Heart left ventricle (tissue), 16 donors: ENCODE data around the gene PGD. TPM values are rescaled to one million over a fixed set of nuclear protein-coding genes. Genes with fewer than 3 reads are reported as not detected.
"Not testable (repeated sequence)": the region's sequence is repeated elsewhere in the genome, so short reads cannot be mapped to it uniquely, and the experiment has no call there.

Experiments used
- ATAC-seq, 4 donors: fragments of 200-7000 bp; cut with Tn5 transposase; one replicate each; pipeline ENCODE4 v1.9.1; 2020 to 2022; ENCODE audit warnings: moderate library complexity in 4 of 4, mild to moderate bottlenecking in 3 of 4, moderate number of reproducible peaks in 1 of 4
- DNase-seq, 5 donors: peaks; one replicate each; pipeline ENCODE4 v3.0.0-alpha.2; 2020
- H3K27ac ChIP-seq, 12 donors: fragments of 200-600 bp; sonication (generic) in 4 of 12; one replicate each; pipeline versions ENCODE4 v1.5.0 to v1.8.0; 2016 to 2022; ENCODE audit warnings: mild to moderate bottlenecking in 2 of 12
- H3K27me3 ChIP-seq, 9 donors: fragments of 200-600 bp; sonication (generic) in 2 of 9; one replicate each; pipeline versions ENCODE4 v1.5.1 to v1.8.0; 2016 to 2022; ENCODE audit warnings: mild to moderate bottlenecking in 3 of 9
- H3K36me3 ChIP-seq, 9 donors: fragments of 200-600 bp; sonication (generic) in 2 of 9; one replicate each; pipeline versions ENCODE4 v1.5.0 to v1.8.0; 2018 to 2022; ENCODE audit warnings: mild to moderate bottlenecking in 2 of 9
- H3K4me1 ChIP-seq, 12 donors: fragments of 200-600 bp; sonication (generic) in 4 of 12; one replicate each; pipeline versions ENCODE4 v1.5.0 to v1.8.0; 2016 to 2022; ENCODE audit warnings: mild to moderate bottlenecking in 3 of 12
- H3K4me3 ChIP-seq, 12 donors: fragments of 200-600 bp; sonication (generic) in 4 of 12; one replicate each; pipeline versions ENCODE4 v1.5.0 to v1.8.0; 2017 to 2022; ENCODE audit warnings: mild to moderate bottlenecking in 9 of 12, moderate library complexity in 4 of 12
- H3K9me3 ChIP-seq, 12 donors: fragments of 200-600 bp; sonication (generic) in 4 of 12; one replicate each; pipeline versions ENCODE4 v1.5.0 to v1.8.0; 2016 to 2022; ENCODE audit warnings: mild to moderate bottlenecking in 1 of 12
- POLR2A ChIP-seq, 2 donors: fragments of 450-650 bp; IDR thresholded peaks; one replicate each; pipeline ENCODE4 v1.6.1; 2017; ENCODE audit warnings: antibody characterized with exemption in 2 of 2, mild to moderate bottlenecking in 2 of 2, moderate library complexity in 2 of 2
- WGBS, 4 donors: extraction: QIAGEN DNeasy Blood & Tissue Kit in 2 of 4; methylation state at CpG; one replicate each; pipeline versions ENCODE4 v1.1.5 to v1.1.7; 2013 to 2018; 5-methylcytosine and 5-hydroxymethylcytosine counted together
- intact Hi-C, 10 donors: fragments of 100-400 bp; cut with DNase I; formaldehyde crosslinking; loops; one replicate each; pipeline versions ENCODE4 v1.11.1 to v1.14.2; 2022
- polyA plus RNA-seq, 2 donors: library from polyadenylated mRNA; stranded (reverse); fragments of 200-250 nt; gene quantifications; one replicate each; pipeline ENCODE4 v1.2.3, GENCODE V29; 2013
- total RNA-seq, 9 donors: library from RNA; depleted of rRNA in 2 of 9; stranded (reverse); fragments of >200 nt in 2 of 9; fragmentation: NEBNext Ultra II Directional in 3 of 9; extraction: Animal tissue kit (Norgen Biotek cat#: 25700) in 3 of 9; gene quantifications; one replicate each; pipeline versions ENCODE4 v1.1.0 to v1.2.4, GENCODE V29; 2016 to 2023
- TF ChIP-seq, protein P1 (sequence below), 12 donors: fragments of 200-600 bp; sonication (generic) in 4 of 12; IDR thresholded peaks; one replicate each; pipeline versions ENCODE4 v1.5.0 to v1.8.0; 2018 to 2022; ENCODE audit warnings: antibody characterized with exemption in 12 of 12, mild to moderate bottlenecking in 5 of 12
- donor health status: ischemic (EF 13 %, LVEDD 7.1; RV severe dilation, severe dysfunction).
- donor health status: healthy with polysubstance abuse.
- donor health status: DM: no; HTN: yes; CAD: no.
- donor health status: DM: no; HTN: no; CAD: no.
- donor health status: ischemic (EF 25% LVEDD 6.9; RV normal size, moderate dysfunction).
- donor health status: ischemic (EF 25% LVEDD 5.7; RV mildly dilated, moderate dysfunction).
- donor health status: healthy.
- donor health status: DM: yes; HTN: yes; CAD: no.
- donor health status: ischemic (EF 35%, LVEDD 5.7; RV mildly dilated, moderate dysfunction).
- donor health status: nonischemic (EF 11% LVEDD 7.7; RV severe dilation, severe dysfunction).
- donor health status: DM: yes; HTN: yes; CAD: no.
- donor health status: PGD.
- donor health status: ischemic (EF 29% LVEDD 5.4; RV normal size, mild dysfunction).
- donor health status: nonischemic (EF 23%, LVEDD 6.1; RV moderate dilation, normal function).

Gene PGD
- total and polyA plus RNA-seq, 11 donors = 13.3 to 95.2 (median 30.9) TPM

GRCh38 chr1:10424034-10424433 lies 25.2 kb downstream of the PGD start:
- DNase-seq = peak in 2 of 5 donors; percentile 44 to 56
- Histone ChIP-seq H3K4me3 (no peak overlapping the region), H3K9me3 (no peaks in the 10 kb centered on the region), H3K4me1 (peaks cover 0 to 6% (median 0%) of the 10 kb centered on the region in 12 donors), H3K27ac (no peak overlapping the region), H3K36me3 (peaks cover 0 to 27% (median 22%) of the 10 kb centered on the region in 9 donors), H3K27me3 (no peaks in the 10 kb centered on the region)
- WGBS, 4 donors = 46 to 70% (median 62%) methylated on average over 4 to 9 of the region's 9 CpGs
- TF ChIP-seq, protein P1, sequence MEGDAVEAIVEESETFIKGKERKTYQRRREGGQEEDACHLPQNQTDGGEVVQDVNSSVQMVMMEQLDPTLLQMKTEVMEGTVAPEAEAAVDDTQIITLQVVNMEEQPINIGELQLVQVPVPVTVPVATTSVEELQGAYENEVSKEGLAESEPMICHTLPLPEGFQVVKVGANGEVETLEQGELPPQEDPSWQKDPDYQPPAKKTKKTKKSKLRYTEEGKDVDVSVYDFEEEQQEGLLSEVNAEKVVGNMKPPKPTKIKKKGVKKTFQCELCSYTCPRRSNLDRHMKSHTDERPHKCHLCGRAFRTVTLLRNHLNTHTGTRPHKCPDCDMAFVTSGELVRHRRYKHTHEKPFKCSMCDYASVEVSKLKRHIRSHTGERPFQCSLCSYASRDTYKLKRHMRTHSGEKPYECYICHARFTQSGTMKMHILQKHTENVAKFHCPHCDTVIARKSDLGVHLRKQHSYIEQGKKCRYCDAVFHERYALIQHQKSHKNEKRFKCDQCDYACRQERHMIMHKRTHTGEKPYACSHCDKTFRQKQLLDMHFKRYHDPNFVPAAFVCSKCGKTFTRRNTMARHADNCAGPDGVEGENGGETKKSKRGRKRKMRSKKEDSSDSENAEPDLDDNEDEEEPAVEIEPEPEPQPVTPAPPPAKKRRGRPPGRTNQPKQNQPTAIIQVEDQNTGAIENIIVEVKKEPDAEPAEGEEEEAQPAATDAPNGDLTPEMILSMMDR (IDR thresholded peaks at IDR 0.05) = no peak
- no peak for TF ChIP-seq POLR2A (IDR thresholded peaks at IDR 0.05)
- ATAC-seq = peak in 3 of 4 donors; percentile 33 to 48 (median 41)
- intact Hi-C loops = loop anchor here in 2 of 10 donors (10.0 kb wide), 2 partner anchors 479 to 799 kb away; partner anchors contain the start of genes LZIC (in 1 of the 2) and NMNAT1 (in 1 of the 2)

DNA sequence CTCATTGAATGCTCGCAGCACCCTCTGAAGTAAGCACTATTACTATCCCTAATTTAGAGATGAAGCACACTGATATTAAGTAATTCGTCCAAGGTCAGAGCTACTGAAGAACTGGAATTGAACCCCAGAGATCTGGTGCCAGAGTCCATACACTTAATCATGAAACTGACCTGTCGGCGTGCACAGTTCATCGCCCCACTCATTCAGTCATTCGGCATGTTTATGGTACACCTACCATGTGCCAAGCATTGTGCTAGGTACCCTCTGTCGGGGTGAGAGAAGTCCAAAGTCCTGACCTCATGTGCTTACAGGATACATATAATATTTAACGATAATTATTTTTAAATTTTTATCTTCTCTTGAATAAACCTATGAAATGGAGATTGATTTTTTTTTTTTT lies 25.8 kb downstream of the PGD start:
- DNase-seq = no peak
- no peaks in the 10 kb centered on the region for H3K27me3 ChIP-seq
- no peak for TF ChIP-seq POLR2A (IDR thresholded peaks at IDR 0.05)
- TF ChIP-seq, protein P1 (IDR thresholded peaks at IDR 0.05) = no peak
- no peak for ATAC-seq
- peaks cover 0 to 20% (median 16%) of the 10 kb centered on the region in 9 donors for H3K36me3 ChIP-seq
- no peak overlapping the region for H3K4me3 ChIP-seq
- intact Hi-C loops = loop anchor here in 5 of 10 donors (5.0 to 10.0 kb wide), 5 partner anchors 47 to 800 kb away; partner anchors contain the start of genes LZIC (in 1 of the 5) and NMNAT1 (in 1 of the 5)
- WGBS, 4 donors = 87 to 95% (median 87%) methylated on average over 8 of the region's 8 CpGs
- no peak overlapping the region for H3K27ac ChIP-seq
- no peaks in the 10 kb centered on the region for H3K9me3 ChIP-seq
- H3K4me1 ChIP-seq = peaks cover 0 to 9% (median 2%) of the 10 kb centered on the region in 12 donors

DNA sequence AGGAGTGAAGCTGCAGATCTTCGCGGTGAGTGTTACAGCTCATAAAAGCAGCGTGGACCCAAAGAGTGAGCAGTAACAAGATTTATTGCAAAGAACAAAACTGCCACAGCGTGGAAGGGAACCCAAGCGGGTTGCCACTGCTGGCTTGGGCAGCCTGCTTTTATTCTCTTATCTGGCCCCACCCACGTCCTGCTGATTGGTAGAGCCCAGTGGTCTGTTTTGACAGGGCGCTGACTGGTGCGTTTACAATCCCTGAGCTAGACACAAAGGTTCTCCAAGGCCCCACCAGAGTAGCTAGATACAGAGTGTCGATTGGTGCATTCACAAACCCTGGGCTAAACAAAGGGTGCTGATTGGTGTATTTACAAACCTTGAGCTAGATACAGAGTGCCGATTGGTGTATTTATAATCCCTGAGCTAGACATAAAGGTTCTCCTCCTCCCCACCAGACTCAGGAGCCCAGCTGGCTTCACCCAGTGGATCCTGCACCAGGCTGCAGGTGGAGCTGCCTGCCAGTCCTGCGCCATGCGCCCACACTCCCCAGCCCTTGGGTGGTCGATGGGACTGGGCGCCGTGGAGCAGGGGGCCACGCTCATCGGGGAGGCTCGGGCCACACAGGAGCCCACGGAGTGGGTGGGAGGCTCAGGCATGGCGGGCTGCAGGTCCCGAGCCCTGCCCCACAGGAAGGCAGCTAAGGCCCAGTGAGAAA lies 27.1 kb downstream of the PGD start:
- not testable (repeated sequence) for H3K36me3 ChIP-seq, H3K9me3 ChIP-seq, H3K27me3 ChIP-seq, DNase-seq, ATAC-seq, H3K27ac ChIP-seq, H3K4me3 ChIP-seq
- intact Hi-C loops = loop anchor here in 6 of 10 donors (2.0 to 10.0 kb wide), 6 partner anchors 49 to 801 kb away; partner anchors contain the start of genes LZIC (in 1 of the 6) and NMNAT1 (in 1 of the 6)
- H3K4me1 ChIP-seq = peaks cover 0 to 17% (median 7%) of the 10 kb centered on the region in 12 donors
- WGBS, 4 donors = 84 to 90% (median 87%) methylated on average over 10 to 21 of the region's 21 CpGs

DNA sequence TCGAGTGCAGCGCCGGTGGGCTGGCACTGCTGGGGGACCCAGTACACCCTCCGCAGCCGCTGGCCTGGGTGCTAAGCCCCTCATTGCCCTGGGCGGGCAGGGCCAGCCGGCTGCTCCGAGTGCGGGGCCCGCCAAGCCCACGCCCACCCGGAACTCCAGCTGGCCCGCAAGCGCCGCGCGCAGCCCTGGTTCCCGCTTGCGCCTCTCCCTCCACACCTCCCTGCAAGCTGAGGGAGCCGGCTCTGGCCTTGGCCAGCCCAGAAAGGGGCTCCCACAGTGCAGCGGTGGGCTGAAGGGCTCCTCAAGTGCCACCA lies 27.6 kb downstream of the PGD start:
- H3K4me3 ChIP-seq, H3K27me3 ChIP-seq, DNase-seq, ATAC-seq, H3K36me3 ChIP-seq, H3K27ac ChIP-seq, H3K9me3 ChIP-seq: not testable (repeated sequence)
- intact Hi-C loops = loop anchor here in 6 of 10 donors (2.0 to 10.0 kb wide), 6 partner anchors 49 to 802 kb away; partner anchors contain the start of genes LZIC (in 1 of the 6) and NMNAT1 (in 1 of the 6)
- peaks cover 0 to 22% (median 10%) of the 10 kb centered on the region in 12 donors for H3K4me1 ChIP-seq
- WGBS, 4 donors = 93 to 100% (median 96%) methylated on average over 4 to 21 of the region's 21 CpGs

DNA sequence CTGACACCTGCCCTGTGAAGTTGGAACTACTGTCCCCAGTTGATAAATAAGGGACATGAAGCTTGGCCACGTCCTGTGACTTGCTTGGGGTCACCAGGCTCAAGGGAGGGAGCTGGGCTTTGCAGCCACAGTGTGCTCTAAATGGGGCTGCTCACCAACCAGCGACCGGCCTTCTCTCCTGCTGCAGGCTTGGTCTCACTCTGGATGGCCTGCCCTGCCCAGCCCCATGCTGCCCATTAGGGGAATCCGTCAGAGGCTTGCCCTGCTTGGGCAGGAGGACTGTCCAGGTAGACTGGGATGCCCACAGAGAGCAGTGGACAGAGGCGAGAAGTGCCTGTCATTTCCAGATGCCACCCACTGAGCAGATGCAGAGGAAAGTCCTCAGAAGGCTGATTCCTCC lies 30.1 kb downstream of the PGD start:
- TF ChIP-seq POLR2A (IDR thresholded peaks at IDR 0.05) = no peak
- TF ChIP-seq, protein P1 (IDR thresholded peaks at IDR 0.05) = no peak
- intact Hi-C loops = loop anchor here in 9 of 10 donors (1.0 to 10.0 kb wide), 10 partner anchors 48 to 804 kb away; partner anchors contain the start of genes LZIC (in 1 of the 9) and NMNAT1 (in 1 of the 9)
- peaks cover 0 to 1% (median 0%) of the 10 kb centered on the region in 9 donors for H3K36me3 ChIP-seq
- DNase-seq (no peak), ATAC-seq (no peak)
- no peak overlapping the region for H3K27ac ChIP-seq
- no peaks in the 10 kb centered on the region for H3K27me3 ChIP-seq
- H3K4me1 ChIP-seq = peaks cover 0 to 26% (median 12%) of the 10 kb centered on the region in 12 donors
- 72 to 86% (median 82%) methylated on average over 5 of the region's 5 CpGs for WGBS, 4 donors
- H3K9me3 ChIP-seq = no peaks in the 10 kb centered on the region
- no peak overlapping the region for H3K4me3 ChIP-seq
